Measurements from ENCODE around the gene MKS1.

DNA sequence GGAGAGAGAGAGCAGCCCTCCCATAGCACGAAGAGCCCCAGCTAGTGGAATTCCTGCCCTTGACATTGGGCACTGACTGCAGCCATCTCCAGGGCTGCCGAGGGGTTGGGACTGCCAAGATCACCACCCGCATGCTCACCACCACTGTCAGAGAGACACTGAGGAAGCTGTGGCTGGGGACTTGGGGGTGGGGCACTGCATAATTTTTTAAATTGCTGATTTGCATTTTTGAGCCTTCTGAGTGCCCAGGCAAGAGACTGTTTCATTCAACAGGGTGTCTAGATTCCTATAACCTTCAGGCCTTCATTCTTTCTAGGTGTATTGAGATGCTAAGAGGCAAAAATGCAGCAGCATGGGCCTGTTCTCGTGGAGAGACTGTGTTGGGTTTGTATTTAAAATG is 35.5 kb downstream of the MKS1 start:
- TF ChIP-seq, protein P1, sequence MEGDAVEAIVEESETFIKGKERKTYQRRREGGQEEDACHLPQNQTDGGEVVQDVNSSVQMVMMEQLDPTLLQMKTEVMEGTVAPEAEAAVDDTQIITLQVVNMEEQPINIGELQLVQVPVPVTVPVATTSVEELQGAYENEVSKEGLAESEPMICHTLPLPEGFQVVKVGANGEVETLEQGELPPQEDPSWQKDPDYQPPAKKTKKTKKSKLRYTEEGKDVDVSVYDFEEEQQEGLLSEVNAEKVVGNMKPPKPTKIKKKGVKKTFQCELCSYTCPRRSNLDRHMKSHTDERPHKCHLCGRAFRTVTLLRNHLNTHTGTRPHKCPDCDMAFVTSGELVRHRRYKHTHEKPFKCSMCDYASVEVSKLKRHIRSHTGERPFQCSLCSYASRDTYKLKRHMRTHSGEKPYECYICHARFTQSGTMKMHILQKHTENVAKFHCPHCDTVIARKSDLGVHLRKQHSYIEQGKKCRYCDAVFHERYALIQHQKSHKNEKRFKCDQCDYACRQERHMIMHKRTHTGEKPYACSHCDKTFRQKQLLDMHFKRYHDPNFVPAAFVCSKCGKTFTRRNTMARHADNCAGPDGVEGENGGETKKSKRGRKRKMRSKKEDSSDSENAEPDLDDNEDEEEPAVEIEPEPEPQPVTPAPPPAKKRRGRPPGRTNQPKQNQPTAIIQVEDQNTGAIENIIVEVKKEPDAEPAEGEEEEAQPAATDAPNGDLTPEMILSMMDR (IDR thresholded peaks at IDR 0.05), result no peak
- no peak for TF ChIP-seq POLR2A (IDR thresholded peaks at IDR 0.05)
